Measurements from ENCODE around the gene TRAP1.

The TRAP1 gene

DNA sequence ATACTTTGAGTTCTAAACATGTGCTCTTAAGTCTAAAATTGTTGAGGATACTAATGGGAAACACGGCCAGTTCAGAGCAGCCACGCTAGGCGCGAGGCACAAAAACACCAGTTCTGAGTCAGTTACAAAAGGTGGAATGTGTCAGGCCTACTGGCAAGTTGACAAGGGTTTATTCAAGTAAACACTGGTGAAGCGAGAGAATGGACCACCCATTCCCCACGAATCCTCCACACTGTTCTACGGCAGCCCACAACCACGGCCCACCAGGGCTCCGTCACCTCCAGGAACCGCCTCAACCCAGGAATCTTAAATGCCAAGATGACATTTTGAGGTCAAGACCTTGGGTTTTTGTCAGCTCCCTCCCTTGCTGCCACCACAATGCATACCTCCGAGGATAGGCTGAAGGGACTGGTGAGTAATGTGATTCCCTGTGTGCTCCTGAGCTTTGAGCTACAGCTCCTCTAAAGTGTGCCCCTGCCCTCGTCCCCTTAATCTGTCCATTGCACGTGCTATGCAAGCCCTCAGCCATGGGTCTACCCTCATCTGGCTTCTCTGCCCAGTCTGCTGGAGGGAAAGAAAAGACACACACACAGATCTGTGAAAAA, 28.5 kb upstream of the TRAP1 start:
- Histone ChIP-seq H3K9ac (ENCODE audit: insufficient read length, low read depth) (no peak overlapping the region), H3K36me3 (ENCODE audit: insufficient read depth, insufficient read length, low read length) (peaks cover 66% of the 10 kb centered on the region), H3K4me1 (ENCODE audit: insufficient read depth, insufficient read length) (peaks cover 3% of the 10 kb centered on the region), H3K9me3 (ENCODE audit: insufficient read depth, low read length) (no peaks in the 10 kb centered on the region), H3K4me3 (ENCODE audit: insufficient read length, low read depth) (no peak overlapping the region), H3K27me3 (ENCODE audit: insufficient read depth, insufficient read length) (no peaks in the 10 kb centered on the region)
- DNase-seq (ENCODE audit: low read depth, low spot score), result no peak
- no peak for TF ChIP-seq SUZ12 (IDR thresholded peaks at IDR 0.05; ENCODE audit: extremely low read depth, insufficient read depth, insufficient read length)
- no peak for TF ChIP-seq YY1 (IDR thresholded peaks at IDR 0.05; ENCODE audit: insufficient read depth, insufficient read length)
- no peak for TF ChIP-seq ZNF274 (IDR thresholded peaks at IDR 0.05; ENCODE audit: low read depth, low read length)

- TF ChIP-seq SUZ12 (IDR thresholded peaks at IDR 0.05; ENCODE audit: extremely low read depth, insufficient read depth, insufficient read length) (no peak), ZNF274 (IDR thresholded peaks at IDR 0.05; ENCODE audit: low read depth, low read length) (no peak), YY1 (IDR thresholded peaks at IDR 0.05; ENCODE audit: insufficient read depth, insufficient read length) (no peak)
- Histone ChIP-seq H3K4me1 (ENCODE audit: insufficient read depth, insufficient read length) (peaks cover 3% of the 10 kb centered on the region), H3K27me3 (ENCODE audit: insufficient read depth, insufficient read length) (no peaks in the 10 kb centered on the region), H3K9me3 (ENCODE audit: insufficient read depth, low read length) (no peaks in the 10 kb centered on the region), H3K36me3 (ENCODE audit: insufficient read depth, insufficient read length, low read length) (peaks cover 70% of the 10 kb centered on the region), H3K4me3 (ENCODE audit: insufficient read length, low read depth) (no peak overlapping the region), H3K9ac (ENCODE audit: insufficient read length, low read depth) (no peak overlapping the region)
- no peak for DNase-seq (ENCODE audit: low read depth, low spot score)
Measured at GRCh38 chr16:3744018-3744417, 26.7 kb upstream of the TRAP1 start.

DNA sequence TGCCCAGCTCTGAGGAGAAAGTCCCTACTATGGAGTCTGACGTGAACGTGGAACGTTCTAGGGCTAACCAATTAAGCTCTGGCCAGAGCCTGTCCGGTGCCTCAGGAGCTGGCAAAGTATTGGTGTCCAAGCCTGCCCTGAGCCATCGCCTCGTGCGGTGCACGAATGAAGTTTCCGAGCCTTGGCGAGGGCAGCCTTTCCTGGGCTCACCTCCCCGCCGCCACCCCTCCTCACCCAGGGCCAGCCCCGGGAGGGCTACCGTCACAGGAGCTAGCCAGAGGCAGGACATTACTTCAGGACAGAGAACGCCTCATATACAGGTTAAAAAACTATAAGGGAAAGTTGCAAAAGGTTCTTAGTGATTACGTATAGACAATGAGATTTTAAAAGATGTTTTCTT, 23.6 kb upstream of the TRAP1 start:
- Histone ChIP-seq H3K9ac (ENCODE audit: insufficient read length, low read depth) (no peak overlapping the region), H3K4me1 (ENCODE audit: insufficient read depth, insufficient read length) (peaks cover 14% of the 10 kb centered on the region), H3K27me3 (ENCODE audit: insufficient read depth, insufficient read length) (no peaks in the 10 kb centered on the region), H3K9me3 (ENCODE audit: insufficient read depth, low read length) (no peaks in the 10 kb centered on the region), H3K4me3 (ENCODE audit: insufficient read length, low read depth) (no peak overlapping the region), H3K36me3 (ENCODE audit: insufficient read depth, insufficient read length, low read length) (peaks cover 80% of the 10 kb centered on the region)
- DNase-seq (ENCODE audit: low read depth, low spot score), result no peak
- TF ChIP-seq SUZ12 (IDR thresholded peaks at IDR 0.05; ENCODE audit: extremely low read depth, insufficient read depth, insufficient read length) (no peak), ZNF274 (IDR thresholded peaks at IDR 0.05; ENCODE audit: low read depth, low read length) (no peak), YY1 (IDR thresholded peaks at IDR 0.05; ENCODE audit: insufficient read depth, insufficient read length) (no peak)

GRCh38 chr16:3740186-3740585, 22.9 kb upstream of the TRAP1 start:
- Histone ChIP-seq H3K27me3 (ENCODE audit: insufficient read depth, insufficient read length) (no peaks in the 10 kb centered on the region), H3K4me1 (ENCODE audit: insufficient read depth, insufficient read length) (peaks cover 19% of the 10 kb centered on the region), H3K36me3 (ENCODE audit: insufficient read depth, insufficient read length, low read length) (peaks cover 85% of the 10 kb centered on the region), H3K9me3 (ENCODE audit: insufficient read depth, low read length) (peaks cover 1% of the 10 kb centered on the region; the same call in 1 of the 2 replicates), H3K9ac (ENCODE audit: insufficient read length, low read depth) (no peak overlapping the region), H3K4me3 (ENCODE audit: insufficient read length, low read depth) (no peak overlapping the region)
- no peak for TF ChIP-seq SUZ12 (IDR thresholded peaks at IDR 0.05; ENCODE audit: extremely low read depth, insufficient read depth, insufficient read length)
- TF ChIP-seq ZNF274 (IDR thresholded peaks at IDR 0.05; ENCODE audit: low read depth, low read length), result no peak
- TF ChIP-seq YY1 (IDR thresholded peaks at IDR 0.05; ENCODE audit: insufficient read depth, insufficient read length), result no peak
- DNase-seq (ENCODE audit: low read depth, low spot score), result no peak

DNA sequence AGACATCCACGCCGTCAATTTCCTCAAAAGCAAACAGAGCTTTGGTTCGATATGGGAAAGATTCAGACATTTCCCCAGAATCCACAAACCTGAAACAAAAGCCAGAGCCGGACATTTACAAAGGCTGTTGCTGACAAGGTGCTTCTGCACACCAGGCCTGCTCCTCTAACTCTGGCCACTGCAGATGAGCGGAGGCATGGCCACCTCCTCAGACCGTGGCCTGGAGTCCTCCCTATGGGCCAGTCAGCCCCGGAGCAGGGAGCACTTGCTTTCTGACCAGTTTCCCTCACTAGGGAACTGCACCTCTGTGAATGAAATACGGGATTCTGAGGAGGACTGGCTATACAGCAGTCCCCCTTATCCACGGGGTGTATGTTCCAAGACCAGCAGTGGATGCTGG, 22.3 kb upstream of the TRAP1 start:
- H3K4me1 ChIP-seq (ENCODE audit: insufficient read depth, insufficient read length), result peaks cover 24% of the 10 kb centered on the region
- peaks cover 85% of the 10 kb centered on the region for H3K36me3 ChIP-seq (ENCODE audit: insufficient read depth, insufficient read length, low read length)
- H3K9me3 ChIP-seq (ENCODE audit: insufficient read depth, low read length), result peaks cover 7% of the 10 kb centered on the region; the same call in 1 of the 2 replicates
- no peaks in the 10 kb centered on the region for H3K27me3 ChIP-seq (ENCODE audit: insufficient read depth, insufficient read length)
- no peak overlapping the region for H3K9ac ChIP-seq (ENCODE audit: insufficient read length, low read depth)
- DNase-seq (ENCODE audit: low read depth, low spot score), result no peak
- TF ChIP-seq ZNF274 (IDR thresholded peaks at IDR 0.05; ENCODE audit: low read depth, low read length) (no peak), YY1 (IDR thresholded peaks at IDR 0.05; ENCODE audit: insufficient read depth, insufficient read length) (no peak), SUZ12 (IDR thresholded peaks at IDR 0.05; ENCODE audit: extremely low read depth, insufficient read depth, insufficient read length) (no peak)
- no peak overlapping the region for H3K4me3 ChIP-seq (ENCODE audit: insufficient read length, low read depth)

DNA sequence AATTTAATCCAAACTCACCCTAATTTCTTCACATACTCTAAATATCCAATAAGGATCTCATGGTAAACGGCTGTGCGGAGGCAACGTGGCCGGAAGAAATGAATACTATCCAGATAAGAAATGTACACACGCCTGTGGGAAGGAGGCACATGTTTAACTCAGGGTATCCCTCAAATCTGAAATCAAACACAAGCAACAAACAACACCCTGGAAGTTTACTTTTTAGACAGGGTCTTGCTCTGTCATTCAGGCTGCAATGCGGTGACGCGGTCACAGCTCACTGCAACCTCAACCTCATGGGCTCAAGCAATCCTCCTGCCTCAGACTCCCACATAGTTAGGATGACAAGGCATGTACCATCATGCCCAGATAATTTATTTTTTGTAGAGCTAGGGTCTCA, 21.2 kb upstream of the TRAP1 start:
- DNase-seq (ENCODE audit: low read depth, low spot score), result no peak
- Histone ChIP-seq H3K4me1 (ENCODE audit: insufficient read depth, insufficient read length) (peaks cover 25% of the 10 kb centered on the region), H3K9me3 (ENCODE audit: insufficient read depth, low read length) (peaks cover 14% of the 10 kb centered on the region; the same call in 1 of the 2 replicates), H3K27me3 (ENCODE audit: insufficient read depth, insufficient read length) (no peaks in the 10 kb centered on the region), H3K4me3 (ENCODE audit: insufficient read length, low read depth) (no peak overlapping the region), H3K9ac (ENCODE audit: insufficient read length, low read depth) (no peak overlapping the region), H3K36me3 (ENCODE audit: insufficient read depth, insufficient read length, low read length) (peaks cover 85% of the 10 kb centered on the region)
- TF ChIP-seq YY1 (IDR thresholded peaks at IDR 0.05; ENCODE audit: insufficient read depth, insufficient read length), result no peak
- TF ChIP-seq SUZ12 (IDR thresholded peaks at IDR 0.05; ENCODE audit: extremely low read depth, insufficient read depth, insufficient read length), result no peak
- no peak for TF ChIP-seq ZNF274 (IDR thresholded peaks at IDR 0.05; ENCODE audit: low read depth, low read length)

- Histone ChIP-seq H3K4me1 (ENCODE audit: insufficient read depth, insufficient read length) (peaks cover 25% of the 10 kb centered on the region), H3K36me3 (ENCODE audit: insufficient read depth, insufficient read length, low read length) (peaks cover 81% of the 10 kb centered on the region), H3K9ac (ENCODE audit: insufficient read length, low read depth) (no peak overlapping the region), H3K4me3 (ENCODE audit: insufficient read length, low read depth) (no peak overlapping the region), H3K27me3 (ENCODE audit: insufficient read depth, insufficient read length) (no peaks in the 10 kb centered on the region), H3K9me3 (ENCODE audit: insufficient read depth, low read length) (peaks cover 14% of the 10 kb centered on the region; the same call in 1 of the 2 replicates)
- DNase-seq (ENCODE audit: low read depth, low spot score), result no peak
- no peak for TF ChIP-seq SUZ12 (IDR thresholded peaks at IDR 0.05; ENCODE audit: extremely low read depth, insufficient read depth, insufficient read length)
- no peak for TF ChIP-seq YY1 (IDR thresholded peaks at IDR 0.05; ENCODE audit: insufficient read depth, insufficient read length)
- TF ChIP-seq ZNF274 (IDR thresholded peaks at IDR 0.05; ENCODE audit: low read depth, low read length), result no peak
Measured at GRCh38 chr16:3738128-3738527, 20.8 kb upstream of the TRAP1 start.
